ENCODE data around the gene PRIM2.
"Not testable (repeated sequence)": the region's sequence is repeated elsewhere in the genome, so short reads cannot be mapped to it uniquely, and the experiment has no call there.

The PRIM2 gene

GRCh38 chr6:57298741-57299140, 18.7 kb upstream of the PRIM2 start:
- no peak overlapping the region for H3K27ac Mint-ChIP-seq
- ATAC-seq (ENCODE audit: low read depth) (no peak), DNase-seq (ENCODE audit: low spot score in 2 of 2) (no peak)
- H3K27me3 Mint-ChIP-seq, result peaks cover 2% of the 10 kb centered on the region
- no peak overlapping the region for H3K4me3 Mint-ChIP-seq
- H3K9me3 Mint-ChIP-seq, result no peaks in the 10 kb centered on the region
- no peaks in the 10 kb centered on the region for H3K36me3 Mint-ChIP-seq
- no peaks in the 10 kb centered on the region for H3K4me1 Mint-ChIP-seq

GRCh38 chr6:57301757-57302156, 15.7 kb upstream of the PRIM2 start:
- Mint-ChIP-seq H3K27ac (no peak overlapping the region), H3K27me3 (peaks cover 8% of the 10 kb centered on the region), H3K36me3 (no peaks in the 10 kb centered on the region), H3K9me3 (no peaks in the 10 kb centered on the region), H3K4me3 (no peak overlapping the region), H3K4me1 (no peaks in the 10 kb centered on the region)
- ATAC-seq (ENCODE audit: low read depth) (no peak), DNase-seq (ENCODE audit: low spot score in 2 of 2) (no peak)

GRCh38 chr6:57302477-57302876, 15.0 kb upstream of the PRIM2 start:
- ATAC-seq (ENCODE audit: low read depth), result no peak
- H3K4me3 Mint-ChIP-seq, result no peak overlapping the region
- peaks cover 8% of the 10 kb centered on the region for H3K27me3 Mint-ChIP-seq

GRCh38 chr6:57303931-57304681, 13.3 kb upstream of the PRIM2 start:
- Mint-ChIP-seq H3K9me3 (no peaks in the 10 kb centered on the region), H3K27me3 (peaks cover 8% of the 10 kb centered on the region), H3K4me1 (no peaks in the 10 kb centered on the region), H3K27ac (no peak overlapping the region), H3K4me3 (no peak overlapping the region), H3K36me3 (no peaks in the 10 kb centered on the region)
- ATAC-seq (ENCODE audit: low read depth) (no peak), DNase-seq (ENCODE audit: low spot score in 2 of 2) (no peak)

More at GRCh38 chr6:57302477-57302876, 15.0 kb upstream of the PRIM2 start:
- Mint-ChIP-seq H3K36me3 (no peaks in the 10 kb centered on the region), H3K27ac (no peak overlapping the region), H3K4me1 (no peaks in the 10 kb centered on the region), H3K9me3 (no peaks in the 10 kb centered on the region)
- DNase-seq (ENCODE audit: low spot score in 2 of 2), result no peak

GRCh38 chr6:57305107-57305506, 12.3 kb upstream of the PRIM2 start:
- no peaks in the 10 kb centered on the region for H3K9me3 Mint-ChIP-seq
- H3K36me3 Mint-ChIP-seq, result no peaks in the 10 kb centered on the region
- no peak overlapping the region for H3K4me3 Mint-ChIP-seq
- H3K27me3 Mint-ChIP-seq, result peaks cover 8% of the 10 kb centered on the region
- DNase-seq (ENCODE audit: low spot score in 2 of 2), result no peak
- no peak for ATAC-seq (ENCODE audit: low read depth)
- H3K4me1 Mint-ChIP-seq, result no peaks in the 10 kb centered on the region
- no peak overlapping the region for H3K27ac Mint-ChIP-seq

GRCh38 chr6:57305761-57306160, 11.7 kb upstream of the PRIM2 start:
- Mint-ChIP-seq H3K27ac (no peak overlapping the region), H3K9me3 (no peaks in the 10 kb centered on the region), H3K4me1 (no peaks in the 10 kb centered on the region), H3K4me3 (no peak overlapping the region), H3K36me3 (no peaks in the 10 kb centered on the region), H3K27me3 (peaks cover 8% of the 10 kb centered on the region)
- DNase-seq (ENCODE audit: low spot score in 2 of 2) (no peak), ATAC-seq (ENCODE audit: low read depth) (no peak)

GRCh38 chr6:57306273-57306672, 11.2 kb upstream of the PRIM2 start:
- DNase-seq (ENCODE audit: low spot score in 2 of 2), result no peak
- H3K27ac Mint-ChIP-seq, result no peak overlapping the region
- peaks cover 8% of the 10 kb centered on the region for H3K27me3 Mint-ChIP-seq
- no peaks in the 10 kb centered on the region for H3K4me1 Mint-ChIP-seq
- H3K36me3 Mint-ChIP-seq, result no peaks in the 10 kb centered on the region
- no peak overlapping the region for H3K4me3 Mint-ChIP-seq
- no peaks in the 10 kb centered on the region for H3K9me3 Mint-ChIP-seq
- ATAC-seq (ENCODE audit: low read depth), result no peak

GRCh38 chr6:57307850-57308249, 9.6 kb upstream of the PRIM2 start:
- peaks cover 8% of the 10 kb centered on the region for H3K27me3 Mint-ChIP-seq
- no peaks in the 10 kb centered on the region for H3K36me3 Mint-ChIP-seq
- no peaks in the 10 kb centered on the region for H3K4me1 Mint-ChIP-seq
- no peak for DNase-seq (ENCODE audit: low spot score in 2 of 2)
- no peak for ATAC-seq (ENCODE audit: low read depth)
- no peak overlapping the region for H3K4me3 Mint-ChIP-seq
- H3K9me3 Mint-ChIP-seq, result no peaks in the 10 kb centered on the region
- H3K27ac Mint-ChIP-seq, result no peak overlapping the region

- H3K4me3 Mint-ChIP-seq; H3K9me3 Mint-ChIP-seq; H3K4me1 Mint-ChIP-seq; H3K36me3 Mint-ChIP-seq; H3K27me3 Mint-ChIP-seq; DNase-seq (ENCODE audit: low spot score in 2 of 2); ATAC-seq (ENCODE audit: low read depth); H3K27ac Mint-ChIP-seq: not testable (repeated sequence)
These were observed 8.7 kb upstream of the PRIM2 start for GRCh38 chr6:57308755-57309154.

GRCh38 chr6:57310095-57310816, 7.2 kb upstream of the PRIM2 start:
- not testable (repeated sequence) for H3K4me3 Mint-ChIP-seq; H3K36me3 Mint-ChIP-seq; H3K27me3 Mint-ChIP-seq; DNase-seq (ENCODE audit: low spot score in 2 of 2); H3K4me1 Mint-ChIP-seq; ATAC-seq (ENCODE audit: low read depth); H3K27ac Mint-ChIP-seq; H3K9me3 Mint-ChIP-seq

- DNase-seq (ENCODE audit: low spot score in 2 of 2), result no peak
- H3K4me3 Mint-ChIP-seq, result no peak overlapping the region
- H3K27ac Mint-ChIP-seq, result no peak overlapping the region
- no peak for ATAC-seq (ENCODE audit: low read depth)
- H3K9me3 Mint-ChIP-seq, result no peaks in the 10 kb centered on the region
- H3K27me3 Mint-ChIP-seq, result peaks cover 6% of the 10 kb centered on the region
- no peaks in the 10 kb centered on the region for H3K4me1 Mint-ChIP-seq
- no peaks in the 10 kb centered on the region for H3K36me3 Mint-ChIP-seq
These were observed 6.6 kb upstream of the PRIM2 start for GRCh38 chr6:57310817-57311157.

GRCh38 chr6:57311300-57312003, 6.0 kb upstream of the PRIM2 start:
- H3K36me3 Mint-ChIP-seq; DNase-seq (ENCODE audit: low spot score in 2 of 2); H3K4me3 Mint-ChIP-seq; H3K27me3 Mint-ChIP-seq; H3K9me3 Mint-ChIP-seq; ATAC-seq (ENCODE audit: low read depth); H3K27ac Mint-ChIP-seq; H3K4me1 Mint-ChIP-seq: not testable (repeated sequence)

- H3K27me3 Mint-ChIP-seq, result peaks cover 2% of the 10 kb centered on the region
- no peak for ATAC-seq (ENCODE audit: low read depth)
- no peak overlapping the region for H3K4me3 Mint-ChIP-seq
- no peak overlapping the region for H3K27ac Mint-ChIP-seq
- no peaks in the 10 kb centered on the region for H3K36me3 Mint-ChIP-seq
- no peaks in the 10 kb centered on the region for H3K4me1 Mint-ChIP-seq
- no peaks in the 10 kb centered on the region for H3K9me3 Mint-ChIP-seq
- DNase-seq (ENCODE audit: low spot score in 2 of 2), result no peak
These were observed 5.5 kb upstream of the PRIM2 start for GRCh38 chr6:57312004-57312345.

- no peak for ATAC-seq (ENCODE audit: low read depth)
- no peaks in the 10 kb centered on the region for H3K9me3 Mint-ChIP-seq
- H3K4me1 Mint-ChIP-seq, result peaks cover 5% of the 10 kb centered on the region
- no peak for DNase-seq (ENCODE audit: low spot score in 2 of 2)
- H3K36me3 Mint-ChIP-seq, result no peaks in the 10 kb centered on the region
- no peak overlapping the region for H3K4me3 Mint-ChIP-seq
- H3K27me3 Mint-ChIP-seq, result peaks cover 2% of the 10 kb centered on the region
- H3K27ac Mint-ChIP-seq, result no peak overlapping the region
These were observed 4.4 kb upstream of the PRIM2 start for GRCh38 chr6:57313009-57313408.

Measured in memory B cell (primary cell).